ENCODE data around the gene GOLPH3L.
A peak's percentile ranks its signal among the peaks of the same experiment; 100 is the strongest.
"Not testable (repeated sequence)": the region's sequence is repeated elsewhere in the genome, so short reads cannot be mapped to it uniquely, and the experiment has no call there.

GOLPH3L gene

DNA sequence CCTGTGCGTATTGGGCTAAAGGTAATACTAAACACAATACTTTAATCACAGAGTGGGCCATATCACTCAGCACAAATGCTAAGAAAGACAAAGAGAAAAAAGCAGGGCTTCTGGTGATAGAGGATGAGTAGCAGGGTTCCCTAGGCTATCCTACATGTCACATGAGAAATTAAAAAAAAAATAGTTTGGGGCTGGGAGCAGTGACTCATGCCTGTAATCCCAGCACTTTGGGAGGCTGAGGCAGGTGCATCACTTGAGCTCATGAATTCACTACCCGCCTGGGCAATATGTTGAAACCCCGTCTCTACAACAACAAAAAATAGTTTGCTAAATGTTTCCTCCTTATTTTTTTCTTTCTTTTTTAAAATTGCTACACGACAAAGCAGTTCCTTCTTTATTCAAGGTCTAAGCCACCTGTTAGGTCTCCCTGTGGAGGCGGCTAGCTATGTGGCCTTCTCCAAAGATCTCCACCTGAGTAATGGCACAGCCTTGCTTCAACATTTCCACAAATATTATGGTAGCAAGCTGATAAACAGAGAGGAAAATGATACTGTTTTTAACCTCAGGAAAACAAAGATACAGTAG lies 69.0 kb downstream of the GOLPH3L start:
- Histone ChIP-seq H3K36me3 (ENCODE audit: control insufficient read depth in 1 of 2, insufficient read depth in 2 of 2, low read length in 2 of 2) (peaks cover 29 to 40% of the 10 kb centered on the region in 2 donors), H3K4me3 (ENCODE audit: low read depth in 1 of 2, low read length in 2 of 2) (peak overlapping the region; percentile 68 to 93), H3K27ac (ENCODE audit: low read length) (peak overlapping the region; percentile 98), H3K27me3 (ENCODE audit: low read depth, low read length) (no peaks in the 10 kb centered on the region), H3K9me3 (ENCODE audit: control insufficient read depth in 1 of 2, low read length in 2 of 2) (no peaks in the 10 kb centered on the region), H3K4me1 (ENCODE audit: control insufficient read depth in 1 of 2, insufficient read depth in 2 of 2, low read length in 2 of 2) (peaks cover 7 to 19% of the 10 kb centered on the region in 2 donors)

- Histone ChIP-seq H3K4me3 (ENCODE audit: low read depth in 1 of 2, low read length in 2 of 2) (no peak overlapping the region), H3K27me3 (ENCODE audit: low read depth, low read length) (no peaks in the 10 kb centered on the region), H3K9me3 (ENCODE audit: control insufficient read depth in 1 of 2, low read length in 2 of 2) (no peaks in the 10 kb centered on the region), H3K4me1 (ENCODE audit: control insufficient read depth in 1 of 2, insufficient read depth in 2 of 2, low read length in 2 of 2) (peaks cover 11 to 35% of the 10 kb centered on the region in 2 donors), H3K36me3 (ENCODE audit: control insufficient read depth in 1 of 2, insufficient read depth in 2 of 2, low read length in 2 of 2) (peaks cover 32 to 40% of the 10 kb centered on the region in 2 donors), H3K27ac (ENCODE audit: low read length) (no peak overlapping the region)
Observed at GRCh38 chr1:150626150-150626549, 70.8 kb downstream of the GOLPH3L start.

GRCh38 chr1:150624546-150624945 lies 72.4 kb downstream of the GOLPH3L start:
- H3K9me3 ChIP-seq (ENCODE audit: control insufficient read depth in 1 of 2, low read length in 2 of 2); H3K27ac ChIP-seq (ENCODE audit: low read length); H3K27me3 ChIP-seq (ENCODE audit: low read depth, low read length); H3K4me3 ChIP-seq (ENCODE audit: low read depth in 1 of 2, low read length in 2 of 2): not testable (repeated sequence)
- peaks cover 32 to 40% of the 10 kb centered on the region in 2 donors for H3K36me3 ChIP-seq (ENCODE audit: control insufficient read depth in 1 of 2, insufficient read depth in 2 of 2, low read length in 2 of 2)
- H3K4me1 ChIP-seq (ENCODE audit: control insufficient read depth in 1 of 2, insufficient read depth in 2 of 2, low read length in 2 of 2) = peaks cover 19 to 38% of the 10 kb centered on the region in 2 donors

- not testable (repeated sequence) for H3K4me3 ChIP-seq (ENCODE audit: low read depth in 1 of 2, low read length in 2 of 2); H3K27ac ChIP-seq (ENCODE audit: low read length); H3K9me3 ChIP-seq (ENCODE audit: control insufficient read depth in 1 of 2, low read length in 2 of 2); H3K27me3 ChIP-seq (ENCODE audit: low read depth, low read length)
- H3K4me1 ChIP-seq (ENCODE audit: control insufficient read depth in 1 of 2, insufficient read depth in 2 of 2, low read length in 2 of 2) = peaks cover 23 to 38% of the 10 kb centered on the region in 2 donors
- H3K36me3 ChIP-seq (ENCODE audit: control insufficient read depth in 1 of 2, insufficient read depth in 2 of 2, low read length in 2 of 2) = peaks cover 32 to 40% of the 10 kb centered on the region in 2 donors
Observed at GRCh38 chr1:150624134-150624533, 72.8 kb downstream of the GOLPH3L start.

DNA sequence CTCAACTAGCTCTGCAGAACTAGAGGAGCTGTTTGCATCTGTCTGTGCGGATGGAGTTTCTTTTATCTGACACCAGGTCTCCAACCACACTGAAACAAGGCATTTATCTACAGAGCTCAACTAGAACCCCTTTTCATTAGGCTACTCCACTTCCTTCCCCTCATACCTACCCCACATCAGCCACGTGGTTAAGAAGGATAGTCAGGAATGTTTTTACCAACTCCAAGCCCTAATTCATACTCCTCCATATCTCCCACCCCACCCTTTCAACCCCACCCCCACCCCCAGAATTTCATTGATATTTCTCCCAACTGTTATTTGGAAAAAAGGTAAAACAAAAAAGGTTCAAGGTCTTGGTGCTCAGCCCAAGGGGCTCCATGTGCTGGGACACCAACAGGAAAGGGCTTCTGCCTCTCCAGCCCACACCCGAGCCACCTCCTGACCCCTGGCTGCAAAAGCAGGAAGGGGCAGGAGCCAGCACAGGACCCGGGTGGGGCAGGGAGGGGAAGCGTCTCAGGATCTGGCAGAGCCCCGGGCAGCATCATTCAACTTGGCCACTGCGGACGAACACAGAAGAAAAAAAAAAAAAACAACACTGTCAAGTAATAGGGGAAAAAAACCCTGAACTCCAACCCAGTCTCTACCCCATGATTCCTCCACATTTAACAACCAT lies 74.5 kb downstream of the GOLPH3L start:
- no peaks in the 10 kb centered on the region for H3K27me3 ChIP-seq (ENCODE audit: low read depth, low read length)
- H3K27ac ChIP-seq (ENCODE audit: low read length) = peak overlapping the region; percentile 34
- peaks cover 17 to 26% of the 10 kb centered on the region in 2 donors for H3K4me1 ChIP-seq (ENCODE audit: control insufficient read depth in 1 of 2, insufficient read depth in 2 of 2, low read length in 2 of 2)
- no peak overlapping the region for H3K4me3 ChIP-seq (ENCODE audit: low read depth in 1 of 2, low read length in 2 of 2)
- H3K36me3 ChIP-seq (ENCODE audit: control insufficient read depth in 1 of 2, insufficient read depth in 2 of 2, low read length in 2 of 2) = peaks cover 32 to 39% of the 10 kb centered on the region in 2 donors
- H3K9me3 ChIP-seq (ENCODE audit: control insufficient read depth in 1 of 2, low read length in 2 of 2) = no peaks in the 10 kb centered on the region

- Histone ChIP-seq H3K27ac (ENCODE audit: low read length) (peak overlapping the region; percentile 34), H3K4me1 (ENCODE audit: control insufficient read depth in 1 of 2, insufficient read depth in 2 of 2, low read length in 2 of 2) (peaks cover 17 to 25% of the 10 kb centered on the region in 2 donors), H3K27me3 (ENCODE audit: low read depth, low read length) (no peaks in the 10 kb centered on the region), H3K4me3 (ENCODE audit: low read depth in 1 of 2, low read length in 2 of 2) (no peak overlapping the region), H3K9me3 (ENCODE audit: control insufficient read depth in 1 of 2, low read length in 2 of 2) (no peaks in the 10 kb centered on the region), H3K36me3 (ENCODE audit: control insufficient read depth in 1 of 2, insufficient read depth in 2 of 2, low read length in 2 of 2) (peaks cover 31% of the 10 kb centered on the region in 2 donors)
Observed at GRCh38 chr1:150621497-150622302, 75.3 kb downstream of the GOLPH3L start.

DNA sequence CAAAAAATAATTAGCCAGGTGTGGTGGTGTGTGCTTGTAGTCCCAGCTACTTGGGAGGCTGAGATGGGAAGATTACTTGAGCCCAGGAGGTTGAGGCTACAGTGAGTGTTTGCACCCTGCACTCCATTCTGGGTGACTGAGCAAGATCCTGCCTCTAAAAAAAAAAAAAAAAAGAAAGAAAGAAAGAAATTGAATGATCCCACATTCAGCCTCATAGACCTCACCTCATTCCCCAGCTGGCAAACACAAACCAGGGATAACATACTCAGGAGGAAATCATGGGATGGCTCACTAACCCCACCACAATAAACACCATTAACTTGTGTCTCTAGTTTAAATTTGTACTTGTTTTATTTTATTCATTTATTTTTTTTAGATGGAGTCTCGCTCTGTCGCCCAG lies 76.0 kb downstream of the GOLPH3L start:
- no peaks in the 10 kb centered on the region for H3K9me3 ChIP-seq (ENCODE audit: control insufficient read depth in 1 of 2, low read length in 2 of 2)
- no peak overlapping the region for H3K4me3 ChIP-seq (ENCODE audit: low read depth in 1 of 2, low read length in 2 of 2)
- peak overlapping the region; percentile 11 for H3K27ac ChIP-seq (ENCODE audit: low read length)
- H3K27me3 ChIP-seq (ENCODE audit: low read depth, low read length) = no peaks in the 10 kb centered on the region
- H3K4me1 ChIP-seq (ENCODE audit: control insufficient read depth in 1 of 2, insufficient read depth in 2 of 2, low read length in 2 of 2) = peaks cover 17 to 25% of the 10 kb centered on the region in 2 donors
- peaks cover 24 to 27% of the 10 kb centered on the region in 2 donors for H3K36me3 ChIP-seq (ENCODE audit: control insufficient read depth in 1 of 2, insufficient read depth in 2 of 2, low read length in 2 of 2)

GRCh38 chr1:150619576-150620509 lies 77.1 kb downstream of the GOLPH3L start:
- Histone ChIP-seq H3K9me3 (ENCODE audit: control insufficient read depth in 1 of 2, low read length in 2 of 2) (no peaks in the 10 kb centered on the region), H3K27me3 (ENCODE audit: low read depth, low read length) (no peaks in the 10 kb centered on the region), H3K36me3 (ENCODE audit: control insufficient read depth in 1 of 2, insufficient read depth in 2 of 2, low read length in 2 of 2) (peaks cover 13 to 18% of the 10 kb centered on the region in 2 donors), H3K4me1 (ENCODE audit: control insufficient read depth in 1 of 2, insufficient read depth in 2 of 2, low read length in 2 of 2) (peaks cover 17 to 25% of the 10 kb centered on the region in 2 donors), H3K27ac (ENCODE audit: low read length) (peak overlapping the region; percentile 11), H3K4me3 (ENCODE audit: low read depth in 1 of 2, low read length in 2 of 2) (no peak overlapping the region)

GRCh38 chr1:150615346-150616201 lies 81.4 kb downstream of the GOLPH3L start:
- Histone ChIP-seq H3K4me3 (ENCODE audit: low read depth in 1 of 2, low read length in 2 of 2) (no peak overlapping the region), H3K27ac (ENCODE audit: low read length) (peak overlapping the region; percentile 70), H3K27me3 (ENCODE audit: low read depth, low read length) (no peaks in the 10 kb centered on the region), H3K9me3 (ENCODE audit: control insufficient read depth in 1 of 2, low read length in 2 of 2) (no peaks in the 10 kb centered on the region), H3K36me3 (ENCODE audit: control insufficient read depth in 1 of 2, insufficient read depth in 2 of 2, low read length in 2 of 2) (peaks cover 5 to 13% of the 10 kb centered on the region in 2 donors), H3K4me1 (ENCODE audit: control insufficient read depth in 1 of 2, insufficient read depth in 2 of 2, low read length in 2 of 2) (peaks cover 19% of the 10 kb centered on the region in 2 donors)
